ENCODE measurements around the gene AIG1.

The AIG1 gene

DNA sequence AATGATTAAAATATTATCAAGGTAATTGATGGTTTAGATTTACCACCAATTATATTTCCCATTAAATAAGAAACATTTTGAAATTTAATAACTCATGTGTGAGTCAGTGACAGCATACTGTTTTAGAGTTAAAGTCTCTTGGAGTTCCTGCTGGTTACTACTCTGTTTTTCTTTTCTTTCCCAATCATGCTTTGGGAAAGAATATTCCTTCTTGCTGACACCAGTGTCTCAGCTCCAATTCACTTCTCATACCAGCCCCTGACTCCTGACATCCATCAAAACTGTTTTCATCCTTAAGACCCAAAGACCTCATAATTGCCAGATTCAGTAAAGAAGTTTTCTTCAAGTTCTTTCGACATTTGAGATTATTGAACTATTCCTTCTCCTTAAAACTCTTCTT lies 50.3 kb downstream of the AIG1 start:
- no peak for TF ChIP-seq CTCF (IDR thresholded peaks at IDR 0.05; ENCODE audit: low read depth, low read length)
- no peak overlapping the region for H3K4me3 ChIP-seq (ENCODE audit: low read depth, low read length)

- no peak overlapping the region for H3K4me3 ChIP-seq (ENCODE audit: low read depth, low read length)
- no peak for TF ChIP-seq CTCF (IDR thresholded peaks at IDR 0.05; ENCODE audit: low read depth, low read length)
Measured at GRCh38 chr6:143111443-143111842, 50.8 kb downstream of the AIG1 start.

DNA sequence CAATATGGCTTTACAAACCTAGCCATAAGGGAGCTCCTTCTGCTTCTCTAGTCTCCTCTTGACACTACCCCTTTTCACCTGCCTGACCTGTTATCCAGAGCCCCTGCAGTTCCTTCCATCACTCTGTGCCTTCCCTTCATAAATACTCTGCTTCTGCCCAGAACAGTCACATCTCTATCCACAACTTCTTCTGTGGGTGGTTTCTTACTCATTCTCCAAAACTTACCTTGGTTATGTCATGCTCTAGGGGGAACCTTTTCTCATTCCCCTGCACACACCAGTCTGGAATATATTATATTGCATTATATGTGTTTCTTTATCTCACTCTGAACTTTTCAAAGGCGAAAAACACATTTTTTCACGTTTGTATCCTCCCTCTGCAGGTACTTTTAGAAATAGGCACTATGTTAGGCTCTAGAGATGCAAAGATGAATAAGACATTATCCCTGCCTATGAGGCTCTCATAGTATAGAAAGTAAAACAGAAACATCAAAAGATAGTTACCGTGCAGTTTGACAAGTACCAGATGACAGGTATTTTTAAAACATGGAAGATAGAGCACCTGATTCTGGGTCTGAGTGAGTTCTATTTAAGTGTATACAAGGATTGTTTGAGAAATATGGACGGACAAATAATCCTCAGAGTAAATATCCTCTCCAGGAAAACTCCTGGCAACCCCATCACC lies 51.5 kb downstream of the AIG1 start:
- no peak for TF ChIP-seq CTCF (IDR thresholded peaks at IDR 0.05; ENCODE audit: low read depth, low read length)

DNA sequence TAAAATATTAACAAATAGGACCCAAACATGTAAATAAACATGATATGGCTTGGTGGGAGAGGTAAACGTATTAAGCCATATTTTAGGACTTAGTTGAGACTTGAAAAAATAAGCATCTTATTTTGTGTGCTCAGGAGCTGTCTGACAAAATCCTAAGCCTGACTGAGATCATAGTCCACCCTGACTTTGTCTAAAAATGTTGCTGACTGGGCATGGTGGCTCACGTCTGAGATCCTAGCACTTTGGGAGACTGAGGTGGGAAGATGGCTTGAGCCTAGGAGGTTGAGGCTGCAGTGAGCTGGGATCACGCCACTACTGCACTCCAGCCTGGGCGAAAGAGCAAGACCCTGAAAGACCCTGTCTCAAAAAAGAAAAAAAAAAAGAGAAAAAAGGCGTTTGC lies 52.1 kb downstream of the AIG1 start:
- H3K4me3 ChIP-seq (ENCODE audit: low read depth, low read length) = no peak overlapping the region
- TF ChIP-seq CTCF (IDR thresholded peaks at IDR 0.05; ENCODE audit: low read depth, low read length) = no peak

More for the DNA sequence above, 51.5 kb downstream of the AIG1 start:
- H3K4me3 ChIP-seq (ENCODE audit: low read depth, low read length) = no peak overlapping the region

DNA sequence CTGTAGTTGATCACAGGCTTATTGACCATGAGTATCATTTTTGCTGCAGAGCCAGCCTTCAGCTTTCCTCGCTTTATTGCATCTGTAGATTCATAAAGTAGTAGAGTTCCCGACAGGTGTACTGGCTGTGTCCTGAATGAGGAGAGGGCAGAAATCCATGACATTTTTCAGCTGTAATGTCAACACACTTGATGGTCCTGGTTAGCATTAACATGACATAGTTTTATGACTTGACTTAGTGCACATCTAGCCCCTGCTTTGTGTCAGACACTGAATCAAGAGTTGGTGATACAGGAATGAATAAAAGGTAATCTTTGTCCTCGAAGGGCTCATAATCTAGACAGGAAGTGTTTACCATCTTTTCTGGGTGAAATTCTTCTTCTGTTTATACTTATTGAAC lies 55.0 kb downstream of the AIG1 start:
- TF ChIP-seq CTCF (IDR thresholded peaks at IDR 0.05; ENCODE audit: low read depth, low read length) = no peak
- H3K4me3 ChIP-seq (ENCODE audit: low read depth, low read length) = no peak overlapping the region

DNA sequence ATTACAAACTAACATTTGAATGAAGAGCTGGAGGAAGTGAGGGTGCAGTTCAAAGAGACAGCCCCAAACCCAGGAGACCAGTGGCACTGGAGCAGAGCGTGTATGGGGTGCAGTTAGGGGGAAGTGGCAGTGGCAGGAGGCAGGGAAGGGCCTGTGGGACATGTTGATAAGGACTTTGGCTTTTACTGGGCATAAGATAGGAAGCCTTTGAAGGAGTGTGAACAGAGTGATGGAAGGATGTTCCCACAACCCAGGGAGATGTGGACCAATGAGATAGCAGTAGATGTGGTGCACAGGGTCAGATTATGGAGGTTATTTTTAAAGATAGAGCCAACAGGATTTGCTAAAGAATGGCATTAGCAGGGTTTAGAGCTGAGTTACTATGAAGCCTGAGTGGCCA lies 56.4 kb downstream of the AIG1 start:
- TF ChIP-seq CTCF (IDR thresholded peaks at IDR 0.05; ENCODE audit: low read depth, low read length) = no peak
- no peak overlapping the region for H3K4me3 ChIP-seq (ENCODE audit: low read depth, low read length)

DNA sequence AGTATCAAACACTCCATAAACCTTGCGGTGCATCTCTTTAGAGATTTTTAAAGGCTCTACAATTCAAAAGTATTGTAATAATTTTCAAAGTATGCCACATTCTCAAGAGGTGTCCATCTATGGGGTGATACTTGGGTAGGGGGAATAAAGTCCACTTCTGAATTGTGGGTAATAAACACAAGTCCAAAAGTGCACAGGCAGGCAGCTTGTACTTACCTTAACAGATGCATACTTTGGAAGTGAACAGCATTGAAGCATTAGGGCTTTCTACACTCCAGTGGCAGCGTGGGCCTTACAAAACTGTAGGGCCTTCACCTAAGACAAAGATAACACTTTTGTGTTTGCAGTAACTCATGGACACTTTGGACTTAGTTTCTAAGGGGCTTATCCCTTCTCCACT lies 58.6 kb downstream of the AIG1 start:
- no peak for TF ChIP-seq CTCF (IDR thresholded peaks at IDR 0.05; ENCODE audit: low read depth, low read length)
- no peak overlapping the region for H3K4me3 ChIP-seq (ENCODE audit: low read depth, low read length)
